Gastrocnemius medialis (tissue), 4 donors: ENCODE measurements around the gene VASP.

Source experiments
- CTCF ChIP-seq, 5 experiments: fragments of 450-650 bp in 3 of 5; fragments of 200-600 bp in 2 of 5; sonication (generic) in 2 of 5; IDR thresholded peaks in 4 of 5; conservative IDR thresholded peaks in 1 of 5; 1 replicate in 4 of 5; 2 replicates in 1 of 5; pipeline ENCODE4 v1.5.1; 2016 to 2019; ENCODE audit warnings: antibody characterized with exemption in 5 of 5, mild to moderate bottlenecking in 3 of 5, moderate library complexity in 3 of 5
- POLR2A ChIP-seq, 2 donors: fragments of 450-650 bp; IDR thresholded peaks; one replicate each; pipeline ENCODE4 v1.6.1; 2017; ENCODE audit warnings: antibody characterized with exemption in 2 of 2, mild to moderate bottlenecking in 2 of 2, moderate library complexity in 2 of 2

GRCh38 chr19:45528744-45529419 is 21.6 kb downstream of the VASP start:
- TF ChIP-seq CTCF (IDR thresholded peaks at IDR 0.05 in 4 of 5, conservative IDR thresholded peaks at IDR 0.05 in 1 of 5) (no peak), POLR2A (IDR thresholded peaks at IDR 0.05) (no peak)
